Karpas-422 (cell line): ENCODE data around the gene GLIPR1. TPM values are rescaled to one million over a fixed set of nuclear protein-coding genes. Genes with fewer than 3 reads are reported as not detected.

Experiments
- DNase-seq: peaks from one replicate; pipeline ENCODE4 v3.0.0-alpha.2; 2015
- H2AFZ ChIP-seq: fragments of 200-600 bp; sonication (generic); 2 replicates; pipeline ENCODE4 v1.6.1; 2014; ENCODE audit warnings: antibody characterized with exemption, low read length, mixed read lengths
- H3K27ac ChIP-seq: fragments of 200-600 bp; sonication (generic); 2 replicates; pipeline ENCODE4 v1.5.1; 2014; ENCODE audit warnings: mild to moderate bottlenecking, low read length, moderate library complexity
- H3K27me3 ChIP-seq: fragments of 200-600 bp; sonication (generic); 2 replicates; pipeline ENCODE4 v1.6.1; 2014; ENCODE audit warnings: low read length, mixed read lengths
- H3K36me3 ChIP-seq: fragments of 200-600 bp; sonication (generic); 2 replicates; pipeline ENCODE4 v1.6.1; 2014; ENCODE audit warnings: low read length, mixed read lengths; ENCODE audit not compliant: insufficient read depth
- H3K4me1 ChIP-seq: fragments of 200-600 bp; sonication (generic); 2 replicates; pipeline ENCODE4 v1.6.1; 2014; ENCODE audit warnings: mild to moderate bottlenecking, low read length, mixed read lengths
- H3K4me2 ChIP-seq: fragments of 200-600 bp; sonication (generic); 2 replicates; pipeline ENCODE4 v1.6.1; 2014; ENCODE audit warnings: low read length, low read depth, mild to moderate bottlenecking; ENCODE audit not compliant: poor library complexity, severe bottlenecking
- H3K4me3 ChIP-seq: fragments of 200-600 bp; sonication (generic); 2 replicates; pipeline ENCODE4 v1.5.1; 2014; ENCODE audit warnings: mild to moderate bottlenecking, antibody characterized with exemption, low read length, mixed read lengths
- H3K79me2 ChIP-seq: fragments of 200-600 bp; sonication (generic); 2 replicates; pipeline ENCODE4 v1.6.1; 2014; ENCODE audit warnings: mild to moderate bottlenecking, low read length, mixed read lengths
- H3K9ac ChIP-seq: fragments of 200-600 bp; sonication (generic); 2 replicates; pipeline ENCODE4 v1.6.0; 2014; ENCODE audit warnings: low read length
- H3K9me2 ChIP-seq: fragments of 200-600 bp; sonication (generic), shearing (Covaris generic); replicated peaks from 2 replicates; pipeline ENCODE4 v1.6.0; 2014; ENCODE audit warnings: mild to moderate bottlenecking, low read length, moderate library complexity; ENCODE audit not compliant: insufficient read depth
- H3K9me3 ChIP-seq: fragments of 300-700, 200-600 bp; sonication (generic); 2 replicates; pipeline ENCODE4 v1.6.1; 2014; ENCODE audit warnings: low read length, mixed read lengths
- H4K20me1 ChIP-seq: fragments of 200-600 bp; sonication (generic); 2 replicates; pipeline ENCODE4 v1.6.1; 2014; ENCODE audit warnings: mild to moderate bottlenecking, antibody characterized with exemption, low read length, low read depth; ENCODE audit not compliant: insufficient read depth
- total RNA-seq: library from RNA; depleted of rRNA; stranded (reverse); fragments of >200 nt; shearing (Covaris generic); gene quantifications from 2 replicates; pipeline ENCODE4 v1.2.3, GENCODE V29; 2014; ENCODE audit warnings: low replicate concordance

GLIPR1 gene
- total RNA-seq, 1 experiment from 2014 or later = 149 TPM

GRCh38 chr12:75528692-75529091 lies 48.1 kb downstream of the GLIPR1 start:
- Histone ChIP-seq H4K20me1 (no peaks in the 10 kb centered on the region), H3K4me3 (no peak overlapping the region), H3K36me3 (no peaks in the 10 kb centered on the region), H3K9me3 (no peaks in the 10 kb centered on the region), H3K27ac (peak overlapping the region; percentile 82), H3K9me2 (no peaks in the 10 kb centered on the region), H3K4me2 (peak overlapping the region; percentile 76), H3K9ac (peak overlapping the region; percentile 16; the same call in 1 of the 2 replicates), H2AFZ (peak overlapping the region; percentile 46), H3K79me2 (no peaks in the 10 kb centered on the region), H3K27me3 (no peaks in the 10 kb centered on the region), H3K4me1 (peaks cover 47% of the 10 kb centered on the region)
- DNase-seq = no peak

- H2AFZ ChIP-seq = no peak overlapping the region
- peaks cover 47% of the 10 kb centered on the region for H3K4me1 ChIP-seq
- H3K36me3 ChIP-seq = no peaks in the 10 kb centered on the region
- no peaks in the 10 kb centered on the region for H3K79me2 ChIP-seq
- no peak for DNase-seq
- no peaks in the 10 kb centered on the region for H3K9me2 ChIP-seq
- H3K9me3 ChIP-seq = no peaks in the 10 kb centered on the region
- H3K9ac ChIP-seq = no peak overlapping the region
- no peaks in the 10 kb centered on the region for H4K20me1 ChIP-seq
- H3K4me3 ChIP-seq = no peak overlapping the region
- no peaks in the 10 kb centered on the region for H3K27me3 ChIP-seq
- no peak overlapping the region for H3K4me2 ChIP-seq
- peak overlapping the region; percentile 82; the same call in 1 of the 2 replicates for H3K27ac ChIP-seq
Measured at GRCh38 chr12:75529316-75529715, 48.8 kb downstream of the GLIPR1 start.

- H3K79me2 ChIP-seq = no peaks in the 10 kb centered on the region
- H2AFZ ChIP-seq = no peak overlapping the region
- H3K27ac ChIP-seq = no peak overlapping the region
- H3K9me2 ChIP-seq = no peaks in the 10 kb centered on the region
- no peaks in the 10 kb centered on the region for H3K9me3 ChIP-seq
- H4K20me1 ChIP-seq = no peaks in the 10 kb centered on the region
- H3K9ac ChIP-seq = no peak overlapping the region
- no peak overlapping the region for H3K4me3 ChIP-seq
- H3K4me2 ChIP-seq = no peak overlapping the region
- peaks cover 43% of the 10 kb centered on the region for H3K4me1 ChIP-seq
- DNase-seq = no peak
- no peaks in the 10 kb centered on the region for H3K36me3 ChIP-seq
- H3K27me3 ChIP-seq = no peaks in the 10 kb centered on the region
Measured at GRCh38 chr12:75529826-75530225, 49.3 kb downstream of the GLIPR1 start.

GRCh38 chr12:75533239-75533638 lies 52.7 kb downstream of the GLIPR1 start:
- Histone ChIP-seq H3K27me3 (no peaks in the 10 kb centered on the region), H3K79me2 (no peaks in the 10 kb centered on the region), H3K4me3 (no peak overlapping the region), H2AFZ (no peak overlapping the region), H3K4me1 (peaks cover 10% of the 10 kb centered on the region), H3K9ac (no peak overlapping the region), H4K20me1 (no peaks in the 10 kb centered on the region), H3K36me3 (no peaks in the 10 kb centered on the region), H3K27ac (no peak overlapping the region), H3K9me3 (no peaks in the 10 kb centered on the region), H3K9me2 (no peaks in the 10 kb centered on the region), H3K4me2 (no peak overlapping the region)
- no peak for DNase-seq

GRCh38 chr12:75539889-75540288 lies 59.3 kb downstream of the GLIPR1 start:
- no peaks in the 10 kb centered on the region for H3K36me3 ChIP-seq
- H3K9me2 ChIP-seq = no peaks in the 10 kb centered on the region
- H4K20me1 ChIP-seq = no peaks in the 10 kb centered on the region
- no peaks in the 10 kb centered on the region for H3K79me2 ChIP-seq
- no peak overlapping the region for H2AFZ ChIP-seq
- H3K27me3 ChIP-seq = no peaks in the 10 kb centered on the region
- no peak overlapping the region for H3K9ac ChIP-seq
- H3K4me3 ChIP-seq = no peak overlapping the region
- peaks cover 6% of the 10 kb centered on the region; the same call in 1 of the 2 replicates for H3K4me1 ChIP-seq
- no peak overlapping the region for H3K27ac ChIP-seq
- no peak overlapping the region for H3K4me2 ChIP-seq
- no peaks in the 10 kb centered on the region for H3K9me3 ChIP-seq
- no peak for DNase-seq

GRCh38 chr12:75542942-75543341 lies 62.4 kb downstream of the GLIPR1 start:
- H3K79me2 ChIP-seq = no peaks in the 10 kb centered on the region
- no peaks in the 10 kb centered on the region for H4K20me1 ChIP-seq
- H3K4me2 ChIP-seq = no peak overlapping the region
- H2AFZ ChIP-seq = no peak overlapping the region
- H3K9me2 ChIP-seq = no peaks in the 10 kb centered on the region
- no peak overlapping the region for H3K27ac ChIP-seq
- H3K4me3 ChIP-seq = no peak overlapping the region
- no peaks in the 10 kb centered on the region for H3K9me3 ChIP-seq
- H3K27me3 ChIP-seq = no peaks in the 10 kb centered on the region
- no peak for DNase-seq
- H3K9ac ChIP-seq = no peak overlapping the region
- peaks cover 16% of the 10 kb centered on the region for H3K4me1 ChIP-seq
- H3K36me3 ChIP-seq = no peaks in the 10 kb centered on the region

GRCh38 chr12:75543529-75543928 lies 63.0 kb downstream of the GLIPR1 start:
- H3K4me1 ChIP-seq = peaks cover 22% of the 10 kb centered on the region
- no peak overlapping the region for H3K4me2 ChIP-seq
- H3K9ac ChIP-seq = no peak overlapping the region
- no peaks in the 10 kb centered on the region for H3K36me3 ChIP-seq
- H3K9me2 ChIP-seq = no peaks in the 10 kb centered on the region
- H3K27me3 ChIP-seq = no peaks in the 10 kb centered on the region
- H3K4me3 ChIP-seq = no peak overlapping the region
- no peaks in the 10 kb centered on the region for H3K79me2 ChIP-seq
- H3K27ac ChIP-seq = no peak overlapping the region
- H3K9me3 ChIP-seq = no peaks in the 10 kb centered on the region
- H4K20me1 ChIP-seq = no peaks in the 10 kb centered on the region
- DNase-seq = no peak
- H2AFZ ChIP-seq = no peak overlapping the region

GRCh38 chr12:75545636-75546035 lies 65.1 kb downstream of the GLIPR1 start:
- Histone ChIP-seq H3K4me3 (no peak overlapping the region), H4K20me1 (no peaks in the 10 kb centered on the region), H3K9me2 (no peaks in the 10 kb centered on the region), H3K4me2 (no peak overlapping the region), H3K27ac (no peak overlapping the region), H3K27me3 (no peaks in the 10 kb centered on the region), H3K4me1 (peaks cover 30% of the 10 kb centered on the region), H3K9me3 (no peaks in the 10 kb centered on the region), H3K9ac (no peak overlapping the region), H3K36me3 (no peaks in the 10 kb centered on the region), H3K79me2 (no peaks in the 10 kb centered on the region), H2AFZ (no peak overlapping the region)
- DNase-seq = no peak

- Histone ChIP-seq H3K9ac (no peak overlapping the region), H3K27ac (no peak overlapping the region), H3K4me3 (no peak overlapping the region), H2AFZ (no peak overlapping the region), H3K79me2 (no peaks in the 10 kb centered on the region), H3K4me1 (peaks cover 48% of the 10 kb centered on the region), H3K9me2 (no peaks in the 10 kb centered on the region), H3K27me3 (no peaks in the 10 kb centered on the region), H3K9me3 (no peaks in the 10 kb centered on the region), H3K4me2 (peak overlapping the region; percentile 44), H3K36me3 (no peaks in the 10 kb centered on the region), H4K20me1 (no peaks in the 10 kb centered on the region)
- no peak for DNase-seq
Measured at GRCh38 chr12:75548879-75549278, 68.3 kb downstream of the GLIPR1 start.
